ENCODE measurements around the gene RHBDF1. TPM values are rescaled to one million over a fixed set of nuclear protein-coding genes. Genes with fewer than 3 reads are reported as not detected.

RHBDF1 gene
- total RNA-seq, 1 donor from 2014 or later: 27.3 TPM

DNA sequence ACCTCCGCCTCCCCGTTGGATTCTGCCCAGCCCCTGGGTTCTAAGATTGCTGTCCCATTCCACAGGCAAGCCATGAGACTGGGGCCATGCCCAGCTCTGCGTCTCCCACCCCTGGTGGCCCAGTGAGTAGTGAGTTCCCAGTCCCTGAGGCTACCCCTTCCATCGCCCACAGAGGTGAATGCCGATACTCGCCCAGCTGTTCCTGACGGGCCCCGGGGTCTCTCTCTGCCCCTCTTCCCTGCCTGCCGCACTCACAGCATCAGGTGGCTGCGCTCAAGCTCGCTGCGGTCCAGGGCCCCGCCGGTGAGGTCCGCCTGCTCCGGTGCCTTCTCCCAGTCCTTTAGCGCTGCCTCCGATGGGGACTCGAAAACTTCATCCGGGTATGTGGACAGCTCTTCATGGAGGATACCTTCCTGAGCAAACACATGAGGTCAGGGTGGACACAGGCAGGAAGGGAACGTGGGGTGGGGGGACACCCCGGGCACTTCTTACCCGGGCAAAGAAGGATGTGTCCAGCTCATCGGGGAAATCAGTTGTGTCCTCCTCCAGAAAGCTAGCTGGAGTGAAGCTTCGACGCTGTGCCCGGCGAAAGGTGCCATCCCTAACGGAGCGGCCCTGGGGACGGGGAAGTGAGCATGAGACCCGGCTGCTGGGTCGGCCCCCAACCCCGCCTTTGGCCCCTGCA lies 10.0 kb downstream of the RHBDF1 start:
- DNase-seq (ENCODE audit: extremely low spot score, unreplicated experiment): no peak
- H3K4me3 Mint-ChIP-seq: no peak overlapping the region
- H3K27me3 Mint-ChIP-seq: no peaks in the 10 kb centered on the region
- peaks cover 10% of the 10 kb centered on the region for H3K36me3 Mint-ChIP-seq
- TF ChIP-seq, protein P1, sequence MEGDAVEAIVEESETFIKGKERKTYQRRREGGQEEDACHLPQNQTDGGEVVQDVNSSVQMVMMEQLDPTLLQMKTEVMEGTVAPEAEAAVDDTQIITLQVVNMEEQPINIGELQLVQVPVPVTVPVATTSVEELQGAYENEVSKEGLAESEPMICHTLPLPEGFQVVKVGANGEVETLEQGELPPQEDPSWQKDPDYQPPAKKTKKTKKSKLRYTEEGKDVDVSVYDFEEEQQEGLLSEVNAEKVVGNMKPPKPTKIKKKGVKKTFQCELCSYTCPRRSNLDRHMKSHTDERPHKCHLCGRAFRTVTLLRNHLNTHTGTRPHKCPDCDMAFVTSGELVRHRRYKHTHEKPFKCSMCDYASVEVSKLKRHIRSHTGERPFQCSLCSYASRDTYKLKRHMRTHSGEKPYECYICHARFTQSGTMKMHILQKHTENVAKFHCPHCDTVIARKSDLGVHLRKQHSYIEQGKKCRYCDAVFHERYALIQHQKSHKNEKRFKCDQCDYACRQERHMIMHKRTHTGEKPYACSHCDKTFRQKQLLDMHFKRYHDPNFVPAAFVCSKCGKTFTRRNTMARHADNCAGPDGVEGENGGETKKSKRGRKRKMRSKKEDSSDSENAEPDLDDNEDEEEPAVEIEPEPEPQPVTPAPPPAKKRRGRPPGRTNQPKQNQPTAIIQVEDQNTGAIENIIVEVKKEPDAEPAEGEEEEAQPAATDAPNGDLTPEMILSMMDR (conservative IDR thresholded peaks at IDR 0.05): no peak
- no peaks in the 10 kb centered on the region for H3K9me3 Mint-ChIP-seq
- peaks cover 8% of the 10 kb centered on the region for H3K4me1 Mint-ChIP-seq (ENCODE audit: unreplicated experiment)
- H3K27ac Mint-ChIP-seq: no peak overlapping the region

DNA sequence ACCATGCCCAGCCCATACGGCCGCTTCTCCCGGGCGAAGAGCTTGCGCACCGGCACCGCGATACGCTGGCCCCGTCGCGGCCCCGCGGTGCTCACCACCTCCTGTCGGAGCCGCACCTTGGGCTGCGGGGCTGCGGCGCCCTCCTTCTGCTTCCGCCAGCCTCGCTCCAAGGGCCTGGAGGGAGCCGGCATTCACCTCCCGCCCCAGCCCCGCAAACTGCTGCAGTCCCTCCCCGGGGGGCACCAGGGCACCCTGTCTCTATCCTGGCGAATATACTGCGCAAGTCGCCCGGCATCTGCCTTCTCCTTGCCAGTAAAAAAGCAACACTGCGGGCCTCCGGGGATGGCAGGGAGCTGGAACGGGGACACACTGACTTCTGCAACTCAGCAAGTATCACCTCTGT lies 10.6 kb downstream of the RHBDF1 start:
- peaks cover 6% of the 10 kb centered on the region for H3K4me1 Mint-ChIP-seq (ENCODE audit: unreplicated experiment)
- DNase-seq (ENCODE audit: extremely low spot score, unreplicated experiment): no peak
- H3K27me3 Mint-ChIP-seq: no peaks in the 10 kb centered on the region
- H3K36me3 Mint-ChIP-seq: peaks cover 10% of the 10 kb centered on the region
- H3K9me3 Mint-ChIP-seq: no peaks in the 10 kb centered on the region
- TF ChIP-seq, protein P1 (conservative IDR thresholded peaks at IDR 0.05): no peak
- H3K27ac Mint-ChIP-seq: no peak overlapping the region
- H3K4me3 Mint-ChIP-seq: no peak overlapping the region

DNA sequence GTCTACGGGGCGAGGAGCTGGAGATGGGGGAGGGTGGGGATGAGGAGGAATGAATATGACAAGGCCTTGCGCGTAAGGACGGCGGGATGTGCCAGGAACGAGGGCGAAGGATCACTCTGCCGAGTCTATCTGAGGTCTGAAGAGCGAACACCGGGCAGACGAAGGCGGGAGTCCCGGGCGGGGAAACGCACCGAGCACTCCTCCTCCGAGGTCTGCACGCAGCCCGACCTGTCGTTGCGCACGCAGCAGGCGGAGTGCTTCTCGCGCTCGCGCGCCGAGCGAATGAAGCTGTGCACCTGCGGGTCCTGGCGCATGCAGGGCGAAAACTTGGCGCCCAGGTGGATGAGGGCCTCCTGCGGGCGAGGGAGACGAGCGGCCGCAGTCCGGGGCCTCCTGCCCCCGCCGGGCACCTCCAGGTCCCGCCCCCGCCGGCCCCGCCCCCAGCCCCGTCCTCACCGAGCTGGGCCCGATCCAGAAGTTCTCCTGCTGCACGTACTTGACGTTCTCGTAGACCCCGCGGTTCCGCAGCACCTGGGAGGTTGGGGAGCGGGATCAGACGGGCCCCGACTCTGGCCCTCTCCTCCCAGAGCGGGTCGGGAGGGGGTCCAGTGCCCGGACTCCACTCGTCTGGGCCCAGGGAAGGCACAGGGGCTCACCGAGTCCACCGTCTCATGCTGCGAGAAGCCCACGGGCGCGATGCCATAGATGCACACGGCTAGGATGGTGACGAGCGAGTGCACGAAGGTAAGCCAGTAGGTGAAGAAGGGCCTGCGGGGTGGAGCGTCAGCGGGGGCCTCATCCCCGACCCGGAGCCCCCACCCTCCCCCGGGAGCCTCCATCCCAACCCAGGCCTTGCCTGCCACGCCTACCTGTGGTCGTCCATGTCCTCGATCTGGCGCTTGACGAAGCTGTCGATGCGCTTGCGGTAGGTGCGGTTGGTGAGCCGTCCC lies 11.2 kb downstream of the RHBDF1 start:
- peaks cover 10% of the 10 kb centered on the region for H3K36me3 Mint-ChIP-seq
- DNase-seq (ENCODE audit: extremely low spot score, unreplicated experiment): no peak
- H3K4me3 Mint-ChIP-seq: no peak overlapping the region
- no peak overlapping the region for H3K27ac Mint-ChIP-seq
- peaks cover 6% of the 10 kb centered on the region for H3K4me1 Mint-ChIP-seq (ENCODE audit: unreplicated experiment)
- H3K9me3 Mint-ChIP-seq: no peaks in the 10 kb centered on the region
- TF ChIP-seq, protein P1 (conservative IDR thresholded peaks at IDR 0.05): no peak
- no peaks in the 10 kb centered on the region for H3K27me3 Mint-ChIP-seq

DNA sequence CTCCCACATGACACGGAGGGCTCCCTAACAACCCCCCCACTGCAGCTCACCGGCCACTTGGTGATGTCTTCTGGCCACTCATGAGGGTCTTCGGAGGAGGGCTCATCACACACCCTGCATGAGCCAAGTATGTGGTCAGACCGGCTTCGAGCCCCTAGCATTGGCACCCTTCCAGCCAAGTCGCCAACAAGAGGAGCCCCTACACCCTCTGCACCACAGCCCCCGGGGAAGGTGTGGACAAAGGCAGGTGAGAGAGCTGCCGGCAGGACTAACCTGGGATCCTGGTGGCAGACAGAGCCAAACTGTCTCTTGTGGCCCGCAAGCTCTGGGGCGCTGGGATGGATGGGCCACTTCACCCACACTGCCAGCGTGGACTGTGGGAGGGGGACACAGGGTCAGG lies 12.3 kb downstream of the RHBDF1 start:
- DNase-seq (ENCODE audit: extremely low spot score, unreplicated experiment): no peak
- Mint-ChIP-seq H3K36me3 (peaks cover 10% of the 10 kb centered on the region), H3K4me3 (no peak overlapping the region), H3K4me1 (ENCODE audit: unreplicated experiment) (no peaks in the 10 kb centered on the region), H3K9me3 (no peaks in the 10 kb centered on the region), H3K27ac (no peak overlapping the region), H3K27me3 (no peaks in the 10 kb centered on the region)
- TF ChIP-seq, protein P1 (conservative IDR thresholded peaks at IDR 0.05): no peak

DNA sequence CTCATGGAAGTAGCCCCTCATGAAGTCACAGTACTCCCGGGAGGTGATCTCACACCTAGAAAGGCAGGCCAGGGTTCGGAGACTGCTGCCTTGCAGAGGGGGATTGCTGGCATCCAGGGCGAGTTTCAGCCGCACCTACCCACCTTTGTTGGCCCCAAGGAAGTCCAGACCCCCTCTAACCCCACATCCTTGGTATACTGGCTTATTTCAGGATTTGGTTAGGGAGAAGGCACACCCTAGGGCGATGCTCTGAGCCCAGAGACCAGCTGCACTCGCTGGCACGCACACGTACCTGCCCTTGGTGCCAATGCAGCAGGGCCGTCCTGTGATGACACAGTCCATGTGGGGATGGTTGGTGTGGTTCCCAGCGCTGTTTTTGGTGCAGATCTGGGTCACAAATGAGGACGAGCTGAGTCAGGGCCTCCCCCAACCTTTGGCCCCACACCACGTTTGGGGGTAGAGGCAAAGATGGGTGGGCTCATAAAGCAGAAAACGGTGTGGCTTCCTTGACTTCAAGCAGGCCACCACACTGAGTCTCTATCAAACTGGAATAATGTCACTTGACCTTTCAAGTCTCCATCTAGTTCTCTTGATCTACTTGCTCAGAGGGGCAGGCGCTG lies 12.9 kb downstream of the RHBDF1 start:
- DNase-seq (ENCODE audit: extremely low spot score, unreplicated experiment): no peak
- H3K4me1 Mint-ChIP-seq (ENCODE audit: unreplicated experiment): no peaks in the 10 kb centered on the region
- no peak overlapping the region for H3K27ac Mint-ChIP-seq
- H3K36me3 Mint-ChIP-seq: peaks cover 10% of the 10 kb centered on the region
- TF ChIP-seq, protein P1 (conservative IDR thresholded peaks at IDR 0.05): no peak
- no peak overlapping the region for H3K4me3 Mint-ChIP-seq
- no peaks in the 10 kb centered on the region for H3K27me3 Mint-ChIP-seq
- no peaks in the 10 kb centered on the region for H3K9me3 Mint-ChIP-seq

Data from type B pancreatic cell (in vitro differentiated cells).